Measurements from ENCODE around the gene ARIH2.

The ARIH2 gene

DNA sequence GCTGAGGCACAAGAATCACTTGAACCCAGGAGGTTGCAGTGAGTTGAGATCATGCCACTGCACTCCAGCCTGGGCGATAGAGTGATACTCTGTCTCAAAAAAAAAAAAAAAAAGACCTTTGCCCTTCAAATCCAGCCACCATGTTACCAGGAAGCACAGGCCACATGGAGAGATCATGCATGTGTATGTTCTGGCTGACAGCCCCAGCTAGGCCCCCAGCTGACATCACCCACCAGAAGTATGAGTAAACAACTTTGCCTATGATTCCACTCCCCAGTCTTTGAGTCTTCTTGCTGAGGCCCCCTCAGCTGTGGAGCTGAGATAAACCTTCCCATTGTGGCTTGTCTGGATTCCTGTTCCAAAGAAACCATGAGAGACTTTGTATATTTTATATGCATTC, 3.3 kb upstream of the ARIH2 start:
- no peak for DNase-seq (ENCODE audit: extremely low read depth, low read depth)
- TF ChIP-seq, protein P1, sequence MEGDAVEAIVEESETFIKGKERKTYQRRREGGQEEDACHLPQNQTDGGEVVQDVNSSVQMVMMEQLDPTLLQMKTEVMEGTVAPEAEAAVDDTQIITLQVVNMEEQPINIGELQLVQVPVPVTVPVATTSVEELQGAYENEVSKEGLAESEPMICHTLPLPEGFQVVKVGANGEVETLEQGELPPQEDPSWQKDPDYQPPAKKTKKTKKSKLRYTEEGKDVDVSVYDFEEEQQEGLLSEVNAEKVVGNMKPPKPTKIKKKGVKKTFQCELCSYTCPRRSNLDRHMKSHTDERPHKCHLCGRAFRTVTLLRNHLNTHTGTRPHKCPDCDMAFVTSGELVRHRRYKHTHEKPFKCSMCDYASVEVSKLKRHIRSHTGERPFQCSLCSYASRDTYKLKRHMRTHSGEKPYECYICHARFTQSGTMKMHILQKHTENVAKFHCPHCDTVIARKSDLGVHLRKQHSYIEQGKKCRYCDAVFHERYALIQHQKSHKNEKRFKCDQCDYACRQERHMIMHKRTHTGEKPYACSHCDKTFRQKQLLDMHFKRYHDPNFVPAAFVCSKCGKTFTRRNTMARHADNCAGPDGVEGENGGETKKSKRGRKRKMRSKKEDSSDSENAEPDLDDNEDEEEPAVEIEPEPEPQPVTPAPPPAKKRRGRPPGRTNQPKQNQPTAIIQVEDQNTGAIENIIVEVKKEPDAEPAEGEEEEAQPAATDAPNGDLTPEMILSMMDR (IDR thresholded peaks at IDR 0.05; ENCODE audit: low read depth, low read length): no peak

DNA sequence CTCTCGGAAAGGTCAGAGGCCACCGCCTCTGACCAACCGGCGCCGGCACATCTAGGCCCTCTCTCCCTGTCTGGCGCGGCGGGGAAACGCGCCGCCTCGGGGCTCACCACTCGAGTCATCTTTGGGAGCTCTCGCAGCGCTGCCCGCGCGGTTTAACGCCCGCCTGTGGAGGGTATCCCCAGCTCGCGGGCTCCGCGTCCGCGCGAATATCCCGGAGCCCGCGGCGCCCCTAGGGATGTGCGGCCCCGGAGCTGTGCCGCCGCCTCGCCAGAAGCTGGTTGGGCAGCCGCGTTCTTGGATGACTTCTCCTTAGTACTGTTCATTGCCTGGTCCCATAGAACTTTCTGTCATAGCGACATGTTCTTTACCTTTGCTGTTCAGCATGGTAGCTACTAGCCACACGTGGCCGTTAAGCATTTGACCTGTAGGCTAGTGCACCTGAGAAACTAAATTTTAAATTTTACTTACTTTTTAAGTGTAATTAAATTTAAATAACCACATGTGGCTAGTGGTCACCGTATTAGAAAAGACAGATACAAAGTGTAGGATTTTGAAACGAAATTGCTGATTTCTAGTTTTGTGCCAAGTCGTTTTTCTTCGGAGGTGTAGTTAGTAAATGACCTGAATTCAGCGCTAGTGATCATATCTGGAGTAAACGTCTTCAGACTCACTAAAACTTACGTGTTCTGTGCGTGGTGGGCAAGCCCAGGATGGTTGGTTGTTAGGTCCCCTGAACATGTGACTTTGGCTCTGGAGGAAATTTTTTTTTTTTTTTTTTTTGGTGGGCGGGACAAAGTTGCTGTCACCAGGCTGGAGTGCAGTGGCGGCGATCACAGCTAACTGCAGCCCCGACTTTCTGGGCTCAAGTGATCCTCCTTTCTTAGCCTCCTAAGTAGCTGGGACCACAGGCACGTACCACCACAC, 835 bp downstream of the ARIH2 start:
- no peak for DNase-seq (ENCODE audit: extremely low read depth, low read depth)
- TF ChIP-seq, protein P1 (IDR thresholded peaks at IDR 0.05; ENCODE audit: low read depth, low read length): no peak

DNA sequence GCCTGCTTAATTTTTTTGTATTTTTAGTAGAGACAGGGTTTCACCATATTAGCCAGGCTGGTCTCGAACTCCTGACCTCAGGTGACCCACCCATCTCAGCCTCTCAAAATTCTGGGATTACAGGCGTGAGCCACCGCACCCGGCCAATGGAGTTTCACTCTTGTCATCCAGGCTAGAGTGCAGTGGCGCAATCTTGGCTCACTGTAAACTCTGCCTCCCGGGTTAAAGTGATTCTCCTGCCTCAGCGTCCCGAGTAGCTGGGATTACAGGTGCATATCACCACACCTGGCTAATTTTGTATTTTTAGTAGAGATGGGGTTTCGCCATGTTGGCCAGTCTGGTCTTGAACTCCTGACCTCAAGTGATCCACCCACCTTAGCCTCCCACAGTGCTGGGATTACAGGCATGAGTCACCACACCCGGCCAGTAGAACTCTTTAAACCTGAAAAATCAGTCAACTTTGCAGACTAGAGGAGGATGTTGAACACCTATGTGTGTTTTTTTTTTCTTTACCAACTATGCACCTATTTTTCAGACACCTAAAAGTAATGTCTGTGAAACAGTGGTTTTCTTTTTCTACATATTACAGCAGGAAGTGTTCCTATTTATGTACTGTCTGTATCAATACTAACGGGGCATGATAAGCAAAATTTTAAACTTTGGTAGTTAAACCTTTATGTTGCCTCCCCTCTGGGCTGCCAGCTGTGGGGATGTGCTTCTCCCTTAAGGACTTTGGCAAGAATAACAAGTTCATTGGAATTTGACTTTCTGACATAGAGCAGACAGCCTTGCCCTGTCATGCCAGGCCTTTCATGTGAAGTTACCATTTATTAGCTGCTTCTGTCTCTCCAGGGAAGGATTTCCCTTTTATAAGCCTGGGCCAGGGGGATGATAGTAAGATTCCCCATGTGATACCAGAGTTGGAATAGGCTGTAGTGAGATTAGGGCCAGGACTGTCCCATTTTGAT, 8.1 kb downstream of the ARIH2 start:
- DNase-seq (ENCODE audit: extremely low read depth, low read depth): no peak
- TF ChIP-seq, protein P1 (IDR thresholded peaks at IDR 0.05; ENCODE audit: low read depth, low read length): no peak

DNA sequence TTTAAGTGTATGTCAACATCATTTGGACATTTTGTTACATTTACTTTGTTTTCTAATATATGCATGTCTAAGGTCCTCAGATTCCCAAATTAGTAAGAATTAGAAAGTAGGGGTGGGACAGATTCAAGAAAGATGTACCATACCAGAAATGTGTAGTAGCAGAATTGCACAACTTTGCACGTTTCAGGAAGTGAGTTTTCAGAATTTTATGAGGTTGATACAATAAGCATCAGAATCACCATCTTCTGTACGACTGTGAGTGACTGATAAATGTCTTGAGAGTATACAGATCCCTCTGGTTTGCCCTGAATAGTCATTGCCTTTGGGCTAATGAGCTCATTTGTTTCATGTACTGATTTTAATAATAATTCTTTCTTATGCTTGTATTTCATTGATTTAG, 9.3 kb downstream of the ARIH2 start:
- DNase-seq (ENCODE audit: extremely low read depth, low read depth): no peak

DNA sequence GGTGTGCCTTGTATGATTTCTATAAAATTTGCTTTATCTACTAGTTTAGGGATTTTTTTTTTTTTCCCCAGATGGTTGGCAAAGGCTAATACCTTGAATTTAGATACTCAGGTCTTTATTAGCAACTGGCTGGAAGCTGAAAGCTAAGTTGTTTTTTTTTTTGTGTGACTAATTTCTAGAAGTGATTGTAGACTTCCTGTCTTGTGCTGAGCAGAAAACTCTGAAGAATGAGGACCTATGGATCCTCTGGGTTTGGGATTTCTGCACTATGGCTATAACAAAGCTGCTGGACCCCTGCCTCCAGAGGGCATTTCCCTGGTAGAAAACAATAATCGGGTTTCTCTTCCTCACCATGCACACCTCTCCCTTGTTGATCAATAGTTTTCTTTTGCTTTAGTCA, 10.0 kb downstream of the ARIH2 start:
- DNase-seq (ENCODE audit: extremely low read depth, low read depth): no peak
- TF ChIP-seq, protein P1 (IDR thresholded peaks at IDR 0.05; ENCODE audit: low read depth, low read length): no peak

More for the DNA sequence above, 9.3 kb downstream of the ARIH2 start:
- TF ChIP-seq, protein P1 (IDR thresholded peaks at IDR 0.05; ENCODE audit: low read depth, low read length): no peak

DNA sequence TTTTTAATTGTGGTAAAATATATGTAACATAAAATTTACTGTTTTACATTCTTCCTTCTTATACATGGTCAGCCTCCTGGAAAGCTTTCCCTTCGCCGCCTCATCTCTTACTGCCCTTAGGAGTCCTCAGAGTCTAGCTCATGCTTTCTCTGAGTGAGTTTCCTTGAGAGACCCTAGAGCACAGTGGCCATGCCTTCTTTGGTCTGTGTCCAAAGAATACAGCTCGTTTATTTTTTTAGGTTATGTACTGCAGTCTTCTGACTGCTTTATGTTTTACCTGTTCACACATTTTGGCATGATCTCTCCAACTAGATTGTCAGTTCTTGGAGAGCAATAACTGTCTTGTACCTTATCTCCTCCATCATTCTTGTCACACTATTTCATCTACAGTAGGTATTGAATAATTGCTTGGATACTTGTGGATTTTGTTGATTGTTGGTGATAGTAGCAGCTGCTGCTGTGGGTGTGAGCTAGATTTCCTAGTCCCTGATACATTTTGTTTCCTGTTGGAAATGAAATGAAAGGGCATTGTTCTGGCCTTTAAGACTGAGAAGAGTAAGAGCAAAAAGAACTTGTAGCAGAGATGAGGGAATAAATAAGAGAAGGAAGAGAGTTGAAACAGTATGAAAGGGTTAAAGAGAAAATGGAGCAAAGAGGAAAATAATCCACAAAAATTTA, 10.9 kb downstream of the ARIH2 start:
- TF ChIP-seq, protein P1 (IDR thresholded peaks at IDR 0.05; ENCODE audit: low read depth, low read length): no peak
- DNase-seq (ENCODE audit: extremely low read depth, low read depth): no peak
